ENCODE measurements around the gene ULK3. TPM values are rescaled to one million over a fixed set of nuclear protein-coding genes. Genes with fewer than 3 reads are reported as not detected.

Gene ULK3
- total RNA-seq, 1 donor from 2014 or later = 52.1 TPM

- no peak for DNase-seq (ENCODE audit: low spot score)
- peaks cover 13% of the 10 kb centered on the region for H3K36me3 Mint-ChIP-seq (ENCODE audit: low read depth)
- peak overlapping the region; percentile 55 for H3K27ac Mint-ChIP-seq
- no peaks in the 10 kb centered on the region for H3K9me3 Mint-ChIP-seq
- no peak overlapping the region for H3K4me3 Mint-ChIP-seq
- intact Hi-C loops (cut with micrococcal nuclease) = no loop called here
- H3K4me1 Mint-ChIP-seq (ENCODE audit: low read depth) = peaks cover 38% of the 10 kb centered on the region
- H3K27me3 Mint-ChIP-seq (ENCODE audit: insufficient read depth) = peaks cover 3% of the 10 kb centered on the region
These were observed 34.7 kb downstream of the ULK3 start for GRCh38 chr15:74808078-74808839.

GRCh38 chr15:74807282-74807681 is 35.7 kb downstream of the ULK3 start:
- H3K36me3 Mint-ChIP-seq (ENCODE audit: low read depth) = peaks cover 17% of the 10 kb centered on the region
- no peak overlapping the region for H3K27ac Mint-ChIP-seq
- intact Hi-C loops (cut with micrococcal nuclease) = no loop called here
- no peaks in the 10 kb centered on the region for H3K27me3 Mint-ChIP-seq (ENCODE audit: insufficient read depth)
- no peak overlapping the region for H3K4me3 Mint-ChIP-seq
- H3K4me1 Mint-ChIP-seq (ENCODE audit: low read depth) = peaks cover 38% of the 10 kb centered on the region
- no peak for DNase-seq (ENCODE audit: low spot score)
- no peaks in the 10 kb centered on the region for H3K9me3 Mint-ChIP-seq

GRCh38 chr15:74804935-74805334 is 38.0 kb downstream of the ULK3 start:
- H3K9me3 Mint-ChIP-seq = no peaks in the 10 kb centered on the region
- no peak overlapping the region for H3K4me3 Mint-ChIP-seq
- no peak for DNase-seq (ENCODE audit: low spot score)
- intact Hi-C loops (cut with micrococcal nuclease) = no loop called here
- H3K36me3 Mint-ChIP-seq (ENCODE audit: low read depth) = peaks cover 25% of the 10 kb centered on the region
- H3K27me3 Mint-ChIP-seq (ENCODE audit: insufficient read depth) = no peaks in the 10 kb centered on the region
- peak overlapping the region; percentile 61 for H3K27ac Mint-ChIP-seq
- H3K4me1 Mint-ChIP-seq (ENCODE audit: low read depth) = peaks cover 42% of the 10 kb centered on the region

GRCh38 chr15:74802862-74803447 is 40.0 kb downstream of the ULK3 start:
- H3K9me3 Mint-ChIP-seq = no peaks in the 10 kb centered on the region
- no peak overlapping the region for H3K4me3 Mint-ChIP-seq
- intact Hi-C loops (cut with micrococcal nuclease) = no loop called here
- no peak for DNase-seq (ENCODE audit: low spot score)
- H3K36me3 Mint-ChIP-seq (ENCODE audit: low read depth) = peaks cover 33% of the 10 kb centered on the region
- no peak overlapping the region for H3K27ac Mint-ChIP-seq
- H3K4me1 Mint-ChIP-seq (ENCODE audit: low read depth) = peaks cover 38% of the 10 kb centered on the region
- H3K27me3 Mint-ChIP-seq (ENCODE audit: insufficient read depth) = no peaks in the 10 kb centered on the region

- intact Hi-C loops (cut with micrococcal nuclease) = no loop called here
- H3K27ac Mint-ChIP-seq = no peak overlapping the region
- H3K27me3 Mint-ChIP-seq (ENCODE audit: insufficient read depth) = no peaks in the 10 kb centered on the region
- H3K4me1 Mint-ChIP-seq (ENCODE audit: low read depth) = peaks cover 38% of the 10 kb centered on the region
- no peak for DNase-seq (ENCODE audit: low spot score)
- H3K36me3 Mint-ChIP-seq (ENCODE audit: low read depth) = peaks cover 34% of the 10 kb centered on the region
- no peaks in the 10 kb centered on the region for H3K9me3 Mint-ChIP-seq
- no peak overlapping the region for H3K4me3 Mint-ChIP-seq
These were observed 40.7 kb downstream of the ULK3 start for GRCh38 chr15:74802290-74802689.

GRCh38 chr15:74801311-74801997 is 41.5 kb downstream of the ULK3 start:
- intact Hi-C loops (cut with micrococcal nuclease) = loop anchor here (2.0 kb wide), 1 partner anchor 43 kb away; no protein-coding TSS in a partner anchor

GRCh38 chr15:74800559-74801094 is 42.3 kb downstream of the ULK3 start:
- intact Hi-C loops (cut with micrococcal nuclease) = loop anchor here (1.0 to 2.0 kb wide), 6 partner anchors 12 to 165 kb away; no protein-coding TSS in a partner anchor
- Mint-ChIP-seq H3K36me3 (ENCODE audit: low read depth) (peaks cover 36% of the 10 kb centered on the region), H3K9me3 (no peaks in the 10 kb centered on the region), H3K27me3 (ENCODE audit: insufficient read depth) (no peaks in the 10 kb centered on the region), H3K4me3 (no peak overlapping the region), H3K27ac (peak overlapping the region; percentile 81), H3K4me1 (ENCODE audit: low read depth) (peaks cover 32% of the 10 kb centered on the region)
- DNase-seq (ENCODE audit: low spot score) = no peak

More at GRCh38 chr15:74801311-74801997, 41.5 kb downstream of the ULK3 start:
- no peak for DNase-seq (ENCODE audit: low spot score)
- H3K27ac Mint-ChIP-seq = no peak overlapping the region
- no peak overlapping the region for H3K4me3 Mint-ChIP-seq
- H3K27me3 Mint-ChIP-seq (ENCODE audit: insufficient read depth) = no peaks in the 10 kb centered on the region
- H3K36me3 Mint-ChIP-seq (ENCODE audit: low read depth) = peaks cover 34% of the 10 kb centered on the region
- no peaks in the 10 kb centered on the region for H3K9me3 Mint-ChIP-seq
- peaks cover 29% of the 10 kb centered on the region for H3K4me1 Mint-ChIP-seq (ENCODE audit: low read depth)

GRCh38 chr15:74799856-74800558 is 42.9 kb downstream of the ULK3 start:
- H3K4me3 Mint-ChIP-seq = peak overlapping the region; percentile 45
- DNase-seq (ENCODE audit: low spot score) = peak; percentile 82
- H3K27ac Mint-ChIP-seq = peak overlapping the region; percentile 81
- intact Hi-C loops (cut with micrococcal nuclease) = loop anchor here (1.0 to 2.0 kb wide), 6 partner anchors 12 to 165 kb away; no protein-coding TSS in a partner anchor
- peaks cover 40% of the 10 kb centered on the region for H3K36me3 Mint-ChIP-seq (ENCODE audit: low read depth)
- H3K4me1 Mint-ChIP-seq (ENCODE audit: low read depth) = peaks cover 37% of the 10 kb centered on the region
- H3K9me3 Mint-ChIP-seq = no peaks in the 10 kb centered on the region
- H3K27me3 Mint-ChIP-seq (ENCODE audit: insufficient read depth) = no peaks in the 10 kb centered on the region

GRCh38 chr15:74799255-74799855 is 43.6 kb downstream of the ULK3 start:
- peaks cover 39% of the 10 kb centered on the region for H3K4me1 Mint-ChIP-seq (ENCODE audit: low read depth)
- no peaks in the 10 kb centered on the region for H3K27me3 Mint-ChIP-seq (ENCODE audit: insufficient read depth)
- peaks cover 41% of the 10 kb centered on the region for H3K36me3 Mint-ChIP-seq (ENCODE audit: low read depth)
- intact Hi-C loops (cut with micrococcal nuclease) = no loop called here
- H3K4me3 Mint-ChIP-seq = no peak overlapping the region
- H3K27ac Mint-ChIP-seq = peak overlapping the region; percentile 81
- H3K9me3 Mint-ChIP-seq = no peaks in the 10 kb centered on the region
- DNase-seq (ENCODE audit: low spot score) = no peak

GRCh38 chr15:74798388-74799254 is 44.3 kb downstream of the ULK3 start:
- Mint-ChIP-seq H3K27ac (peak overlapping the region; percentile 81), H3K36me3 (ENCODE audit: low read depth) (peaks cover 34% of the 10 kb centered on the region), H3K4me1 (ENCODE audit: low read depth) (peaks cover 35% of the 10 kb centered on the region), H3K9me3 (no peaks in the 10 kb centered on the region), H3K27me3 (ENCODE audit: insufficient read depth) (no peaks in the 10 kb centered on the region), H3K4me3 (no peak overlapping the region)
- DNase-seq (ENCODE audit: low spot score) = no peak
- intact Hi-C loops (cut with micrococcal nuclease) = no loop called here

- Mint-ChIP-seq H3K36me3 (ENCODE audit: low read depth) (peaks cover 39% of the 10 kb centered on the region), H3K4me1 (ENCODE audit: low read depth) (peaks cover 60% of the 10 kb centered on the region), H3K27me3 (ENCODE audit: insufficient read depth) (no peaks in the 10 kb centered on the region), H3K9me3 (no peaks in the 10 kb centered on the region), H3K27ac (peak overlapping the region; percentile 84), H3K4me3 (peak overlapping the region; percentile 47)
- no peak for DNase-seq (ENCODE audit: low spot score)
- intact Hi-C loops (cut with micrococcal nuclease) = no loop called here
These were observed 46.9 kb downstream of the ULK3 start for GRCh38 chr15:74795966-74796625.
